GM23248 (cell line): ENCODE results near the gene UNC5C. TPM values are rescaled to one million over a fixed set of nuclear protein-coding genes. Genes with fewer than 3 reads are reported as not detected.

Source experiments
- DNase-seq: peaks from one replicate; pipeline ENCODE4 v3.0.0-alpha.2; 2015
- H2AFZ ChIP-seq: fragments of 200-600 bp; sonication (generic); 2 replicates; pipeline ENCODE4 v1.6.1; 2016; ENCODE audit warnings: antibody characterized with exemption
- H3F3A ChIP-seq: fragments of 200-600 bp; sonication (generic); 2 replicates; pipeline ENCODE4 v1.6.1; 2016; ENCODE audit warnings: mild to moderate bottlenecking, antibody characterized with exemption, mixed run types; ENCODE audit not compliant: insufficient read depth
- H3K27ac ChIP-seq: fragments of 200-600 bp; sonication (generic); 2 replicates; pipeline ENCODE4 v1.5.1; 2016; ENCODE audit warnings: mild to moderate bottlenecking
- H3K27me3 ChIP-seq: fragments of 200-600 bp; sonication (generic); replicated peaks from 2 replicates; pipeline ENCODE4 v1.6.1; 2016; ENCODE audit warnings: mild to moderate bottlenecking; ENCODE audit not compliant: insufficient read depth
- H3K36me3 ChIP-seq: fragments of 200-600 bp; sonication (generic); 2 replicates; pipeline ENCODE4 v1.6.1; 2016; ENCODE audit warnings: low read depth, mild to moderate bottlenecking
- H3K4me1 ChIP-seq: fragments of 200-600 bp; sonication (generic); 2 replicates; pipeline ENCODE4 v1.6.1; 2016; ENCODE audit warnings: mild to moderate bottlenecking; ENCODE audit not compliant: insufficient read depth
- H3K4me2 ChIP-seq: fragments of 200-600 bp; sonication (generic); one replicate; pipeline ENCODE4 v1.6.1; 2016; ENCODE audit warnings: mild to moderate bottlenecking; ENCODE audit not compliant: unreplicated experiment
- H3K4me3 ChIP-seq: fragments of 200-600 bp; sonication (generic); 2 replicates; pipeline ENCODE4 v1.5.1; 2016; ENCODE audit warnings: mild to moderate bottlenecking
- H3K79me2 ChIP-seq: fragments of 200-600 bp; sonication (generic); 2 replicates; pipeline ENCODE4 v1.6.1; 2016; ENCODE audit warnings: mild to moderate bottlenecking; ENCODE audit not compliant: insufficient read depth
- H3K9ac ChIP-seq: fragments of 200-600 bp; sonication (generic); 2 replicates; pipeline ENCODE4 v1.6.1; 2016; ENCODE audit warnings: mild to moderate bottlenecking
- H3K9me2 ChIP-seq: fragments of 200-600 bp; sonication (generic); 2 replicates; pipeline ENCODE4 v1.6.1; 2016; ENCODE audit warnings: mixed run types, mild to moderate bottlenecking, moderate library complexity; ENCODE audit not compliant: insufficient read depth
- H3K9me3 ChIP-seq: fragments of 200-600 bp; sonication (generic); one replicate; pipeline ENCODE4 v1.6.1; 2017; ENCODE audit warnings: low read depth
- H4K20me1 ChIP-seq: fragments of 200-600 bp; sonication (generic); 2 replicates; pipeline ENCODE4 v1.6.0; 2016; ENCODE audit not compliant: insufficient read depth
- EZH2 ChIP-seq: fragments of 200-600 bp; sonication (generic); IDR thresholded peaks from 2 replicates; pipeline ENCODE4 v1.6.1; 2018; ENCODE audit warnings: antibody characterized with exemption, mild to moderate bottlenecking; ENCODE audit not compliant: insufficient read depth, poor library complexity, severe bottlenecking
- EZH2phosphoT487 ChIP-seq: fragments of 200-600 bp; sonication (generic); IDR thresholded peaks from 2 replicates; pipeline ENCODE4 v1.6.1; 2018; ENCODE audit warnings: antibody characterized with exemption, moderate library complexity, mild to moderate bottlenecking, low read depth; ENCODE audit not compliant: insufficient read depth
- WGBS, 2 experiments: methylation state at CpG; one replicate each; pipeline ENCODE4 v1.1.6; 2015 to 2017; ENCODE audit warnings: low lambda C conversion rate in 2 of 2, low coverage in 1 of 2; ENCODE audit errors: missing lambda C conversion rate in 2 of 2; 5-methylcytosine and 5-hydroxymethylcytosine counted together
- in situ Hi-C: fragments of 300-500 bp; cut with MboI; formaldehyde crosslinking; loops from 2 replicates; pipeline ENCODE4 v1.15.0; 2020
- polyA plus RNA-seq: library from polyadenylated mRNA; unstranded; fragments of >200 nt; fragmentation: Nextera tagmentation; extraction: Ambion mirVana; gene quantifications from 2 replicates; pipeline ENCODE4 v1.2.1, GENCODE V29; 2016
- total RNA-seq: library from RNA; depleted of rRNA; stranded (reverse); fragments of >200 nt; shearing (Covaris generic); gene quantifications from 2 replicates; pipeline ENCODE4 v1.2.3, GENCODE V29; 2014

UNC5C gene
- total and polyA plus RNA-seq, 2 experiments from 2014 or later: not detected

DNA sequence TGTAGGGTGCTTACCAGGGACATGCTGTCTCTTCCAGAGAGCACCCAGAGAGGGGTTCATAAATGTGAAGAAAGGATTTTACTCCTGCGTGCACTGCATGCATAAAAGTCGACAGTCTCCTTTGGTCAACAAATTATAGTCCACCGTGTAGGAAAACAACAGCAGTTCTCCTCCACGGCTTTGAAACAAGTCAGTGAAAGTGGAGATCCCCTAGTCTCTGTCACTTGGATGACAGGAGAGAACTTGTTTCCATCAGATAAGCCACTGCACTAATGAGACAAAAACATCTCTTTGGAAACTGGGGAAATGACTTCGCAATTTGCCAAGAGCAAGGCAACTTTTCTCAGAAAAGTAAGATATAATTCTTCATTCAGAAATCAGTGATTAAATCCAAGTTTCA lies 9.7 kb downstream of the UNC5C start:
- Histone ChIP-seq H3K4me1 (no peaks in the 10 kb centered on the region), H3K36me3 (no peaks in the 10 kb centered on the region), H3K4me3 (no peak overlapping the region), H4K20me1 (no peaks in the 10 kb centered on the region), H3K79me2 (no peaks in the 10 kb centered on the region), H3F3A (no peaks in the 10 kb centered on the region), H3K27me3 (0 out of 2 replicates have a peak, but pooled peaks cover 4% of the 10 kb centered on the region), H3K9me2 (no peaks in the 10 kb centered on the region), H3K9ac (no peak overlapping the region), H3K9me3 (no peaks in the 10 kb centered on the region), H2AFZ (no peak overlapping the region), H3K27ac (no peak overlapping the region), H3K4me2 (no peak overlapping the region)
- 27 to 28% methylated on average over 5 of the region's 5 CpGs for WGBS, 2 experiments
- no peak for TF ChIP-seq EZH2phosphoT487
- TF ChIP-seq EZH2: no peak
- DNase-seq: no peak
- in situ Hi-C loops: no loop called here

DNA sequence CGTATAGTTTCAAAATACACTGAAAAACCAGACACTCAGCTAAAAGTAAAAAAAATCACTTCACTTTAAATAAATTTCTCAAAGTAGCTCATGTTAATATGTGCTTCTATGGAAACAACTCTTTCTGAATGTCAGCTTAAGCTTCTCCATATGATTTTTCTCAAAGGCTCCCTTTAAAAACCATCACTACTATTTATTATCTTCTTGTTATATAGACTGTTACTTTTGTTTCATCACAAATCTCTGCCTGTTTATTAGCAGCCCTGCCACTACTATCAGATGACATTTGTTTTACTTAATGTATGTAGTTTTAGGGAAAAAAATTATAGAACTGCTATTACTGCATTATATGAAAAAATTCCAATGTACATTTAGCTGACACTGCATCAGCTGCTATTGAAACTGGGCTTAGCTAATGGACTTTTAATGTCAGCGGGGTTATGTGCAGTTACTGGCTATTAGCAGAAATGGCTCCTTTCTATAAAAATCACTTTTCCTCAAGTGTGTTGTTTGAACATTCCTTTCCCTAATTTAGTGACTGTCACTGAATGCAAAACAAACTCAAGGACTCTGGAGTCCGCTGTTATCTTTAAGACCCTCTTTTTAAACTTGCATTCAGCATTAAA lies 10.8 kb downstream of the UNC5C start:
- Histone ChIP-seq H3K79me2 (no peaks in the 10 kb centered on the region), H4K20me1 (no peaks in the 10 kb centered on the region), H3K36me3 (no peaks in the 10 kb centered on the region), H2AFZ (no peak overlapping the region), H3K9ac (no peak overlapping the region), H3K27me3 (no peaks in the 10 kb centered on the region), H3K9me2 (no peaks in the 10 kb centered on the region), H3F3A (no peaks in the 10 kb centered on the region), H3K4me3 (no peak overlapping the region), H3K4me2 (no peak overlapping the region), H3K27ac (no peak overlapping the region), H3K4me1 (no peaks in the 10 kb centered on the region), H3K9me3 (no peaks in the 10 kb centered on the region)
- no peak for TF ChIP-seq EZH2
- TF ChIP-seq EZH2phosphoT487: no peak
- DNase-seq: no peak
- 6 to 9% methylated on average over 3 of the region's 3 CpGs for WGBS, 2 experiments
- in situ Hi-C loops: no loop called here

DNA sequence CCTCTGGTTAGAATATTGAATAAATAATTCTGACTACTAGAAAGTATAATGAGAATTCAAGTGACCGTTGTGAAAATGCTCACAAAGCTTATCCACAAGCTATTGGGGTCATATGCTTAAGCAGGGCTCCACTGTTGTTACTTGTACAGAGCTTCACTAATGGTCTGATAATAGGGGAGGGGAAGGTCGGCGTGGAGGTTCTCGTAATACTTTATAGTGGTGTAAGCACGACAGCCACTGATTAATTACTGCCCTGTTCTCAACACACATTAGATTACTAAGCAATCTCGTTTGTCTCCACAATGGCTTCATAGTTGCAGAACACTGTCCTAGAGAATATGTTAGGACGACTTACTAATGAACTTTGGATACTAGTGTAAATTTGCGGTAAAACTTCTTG lies 11.6 kb downstream of the UNC5C start:
- no peaks in the 10 kb centered on the region for H4K20me1 ChIP-seq
- H3K79me2 ChIP-seq: no peaks in the 10 kb centered on the region
- H3K36me3 ChIP-seq: no peaks in the 10 kb centered on the region
- no peaks in the 10 kb centered on the region for H3K4me1 ChIP-seq
- H2AFZ ChIP-seq: no peak overlapping the region
- in situ Hi-C loops: no loop called here
- H3F3A ChIP-seq: no peaks in the 10 kb centered on the region
- DNase-seq: no peak
- no peak overlapping the region for H3K4me3 ChIP-seq
- no peaks in the 10 kb centered on the region for H3K27me3 ChIP-seq
- H3K27ac ChIP-seq: no peak overlapping the region
- no peaks in the 10 kb centered on the region for H3K9me2 ChIP-seq
- no peaks in the 10 kb centered on the region for H3K9me3 ChIP-seq
- TF ChIP-seq EZH2phosphoT487 (no peak), EZH2 (no peak)
- no peak overlapping the region for H3K4me2 ChIP-seq
- WGBS, 2 experiments: 27 to 34% methylated on average over 8 of the region's 8 CpGs
- H3K9ac ChIP-seq: no peak overlapping the region

DNA sequence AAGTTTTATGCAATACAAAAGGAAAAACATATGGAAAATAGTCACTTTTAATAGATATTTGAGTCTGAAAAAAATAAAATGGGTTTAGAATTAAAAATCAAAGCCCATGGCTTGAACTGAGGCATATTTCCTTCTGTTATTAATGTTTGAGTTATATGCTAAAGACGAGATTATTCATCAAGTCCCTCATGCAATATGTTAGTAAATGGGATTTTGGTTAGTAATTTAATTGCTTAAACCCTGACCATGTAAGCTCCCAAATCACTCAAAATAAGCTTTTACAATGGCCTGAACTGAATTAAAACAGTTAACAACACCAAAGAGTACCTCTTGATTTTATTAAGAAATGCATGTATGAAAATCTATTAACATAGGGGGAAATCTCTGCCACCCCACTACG lies 12.1 kb downstream of the UNC5C start:
- no peaks in the 10 kb centered on the region for H3F3A ChIP-seq
- TF ChIP-seq EZH2 (no peak), EZH2phosphoT487 (no peak)
- no peaks in the 10 kb centered on the region for H3K36me3 ChIP-seq
- no peaks in the 10 kb centered on the region for H3K9me2 ChIP-seq
- H3K27me3 ChIP-seq: no peaks in the 10 kb centered on the region
- no peak overlapping the region for H3K9ac ChIP-seq
- H3K79me2 ChIP-seq: no peaks in the 10 kb centered on the region
- no peaks in the 10 kb centered on the region for H3K4me1 ChIP-seq
- H4K20me1 ChIP-seq: no peaks in the 10 kb centered on the region
- H3K4me2 ChIP-seq: no peak overlapping the region
- 17 to 24% methylated on average over 2 of the region's 2 CpGs for WGBS, 2 experiments
- H3K4me3 ChIP-seq: no peak overlapping the region
- no peak overlapping the region for H3K27ac ChIP-seq
- H2AFZ ChIP-seq: no peak overlapping the region
- in situ Hi-C loops: no loop called here
- no peaks in the 10 kb centered on the region for H3K9me3 ChIP-seq
- no peak for DNase-seq

- no peak overlapping the region for H3K4me2 ChIP-seq
Observed at GRCh38 chr4:95535180-95535579, 13.6 kb downstream of the UNC5C start.

More at GRCh38 chr4:95535180-95535579, 13.6 kb downstream of the UNC5C start:
- Histone ChIP-seq H3F3A (no peaks in the 10 kb centered on the region), H3K9ac (no peak overlapping the region), H3K4me1 (no peaks in the 10 kb centered on the region), H3K79me2 (no peaks in the 10 kb centered on the region), H2AFZ (no peak overlapping the region), H3K4me3 (no peak overlapping the region), H3K36me3 (no peaks in the 10 kb centered on the region), H4K20me1 (no peaks in the 10 kb centered on the region), H3K27ac (no peak overlapping the region), H3K9me3 (no peaks in the 10 kb centered on the region), H3K27me3 (no peaks in the 10 kb centered on the region), H3K9me2 (no peaks in the 10 kb centered on the region)
- 14 to 15% methylated on average over 4 of the region's 4 CpGs for WGBS, 2 experiments
- no peak for DNase-seq
- in situ Hi-C loops: no loop called here
- TF ChIP-seq EZH2phosphoT487 (no peak), EZH2 (no peak)
